IMR-90 (cell line): Measurements from ENCODE around the gene CTRB1. TPM values are rescaled to one million over a fixed set of nuclear protein-coding genes. Genes with fewer than 3 reads are reported as not detected.
"Not testable (repeated sequence)": the region's sequence is repeated elsewhere in the genome, so short reads cannot be mapped to it uniquely, and the experiment has no call there.

Source experiments
- ATAC-seq: fragments of 200-7000 bp; cut with Tn5 transposase; 2 replicates; pipeline ENCODE4 v1.9.1; 2020; ENCODE audit warnings: low read depth, mild to moderate bottlenecking, moderate library complexity
- BruUV-seq: library from RNA; stranded (reverse); fragments of 400-500 nt; replicated peaks from 2 replicates; lab custom pipeline; 2021; lab: Mats Ljungman, UMichigan
- CTCF ChIA-PET: fragments of 300-600 bp; formaldehyde crosslinking; extraction: SDS; loops from one replicate; lab custom pipeline; 2021; ENCODE audit warnings: antibody characterized with exemption; lab: Yijun Ruan, JAX
- POLR2A ChIA-PET: fragments of 300-600 bp; sonication (Branson Sonifier 250); formaldehyde crosslinking; loops from one replicate; lab custom pipeline; 2022; ENCODE audit warnings: antibody characterized with exemption; ENCODE audit not compliant: unreplicated experiment; lab: Charles Lee
- DNase-seq: peaks from one replicate; pipeline ENCODE4 v3.0.0; 2013
- H2AFZ ChIP-seq: replicated peaks from 2 replicates; pipeline ENCODE3; 2013; ENCODE audit warnings: low read length, mild to moderate bottlenecking; ENCODE audit not compliant: poor library complexity
- H2AK5ac ChIP-seq: 2 replicates; pipeline ENCODE4 v1.6.1; 2013; ENCODE audit warnings: low read depth, low read length, inconsistent platforms
- H2AK9ac ChIP-seq: replicated peaks from 2 replicates; pipeline ENCODE3; 2013; ENCODE audit warnings: mild to moderate bottlenecking, low read depth, low read length, moderate library complexity; ENCODE audit not compliant: poor library complexity
- H2BK120ac ChIP-seq: 2 replicates; pipeline ENCODE4 v1.6.1; 2013; ENCODE audit warnings: low read depth, low read length, inconsistent platforms
- H2BK15ac ChIP-seq: 3 replicates; pipeline ENCODE4 v1.6.1; 2013; ENCODE audit warnings: low read depth, low read length, inconsistent platforms
- H2BK20ac ChIP-seq: 2 replicates; pipeline ENCODE4 v1.6.1; 2013; ENCODE audit warnings: low read depth, mild to moderate bottlenecking, inconsistent platforms, low read length, moderate library complexity
- H2BK5ac ChIP-seq: 2 replicates; pipeline ENCODE4 v1.6.1; 2013; ENCODE audit warnings: mild to moderate bottlenecking, low read depth, low read length, inconsistent platforms; ENCODE audit not compliant: poor library complexity, severe bottlenecking
- H3K14ac ChIP-seq: replicated peaks from 2 replicates; pipeline ENCODE4 v1.6.1; 2013; ENCODE audit warnings: low read depth, low read length, inconsistent platforms
- H3K18ac ChIP-seq: 2 replicates; pipeline ENCODE4 v1.6.1; 2013; ENCODE audit warnings: low read depth, low read length, control low read depth
- H3K23ac ChIP-seq: 2 replicates; pipeline ENCODE4 v1.6.1; 2013; ENCODE audit warnings: low read depth, low read length, inconsistent platforms
- H3K27ac ChIP-seq: 2 replicates; pipeline ENCODE4 v1.5.1; 2013; ENCODE audit warnings: mild to moderate bottlenecking, control low read depth, low read length; ENCODE audit not compliant: insufficient read depth
- H3K27me3 ChIP-seq: 2 replicates; pipeline ENCODE4 v1.6.1; 2013; ENCODE audit warnings: low read length; ENCODE audit not compliant: control insufficient read depth, insufficient read depth
- H3K36me3 ChIP-seq: 2 replicates; pipeline ENCODE4 v1.6.1; 2013; ENCODE audit warnings: low read length, mixed read lengths; ENCODE audit not compliant: control insufficient read depth, insufficient read depth
- H3K4ac ChIP-seq: 2 replicates; pipeline ENCODE4 v1.6.1; 2013; ENCODE audit warnings: low read depth, low read length, inconsistent platforms
- H3K4me1 ChIP-seq: 2 replicates; pipeline ENCODE4 v1.6.1; 2013; ENCODE audit warnings: low read length, mixed read lengths; ENCODE audit not compliant: control insufficient read depth, insufficient read depth
- H3K4me2 ChIP-seq: 2 replicates; pipeline ENCODE4 v1.6.1; 2013; ENCODE audit warnings: low read depth, mild to moderate bottlenecking, control low read depth, low read length, moderate library complexity
- H3K4me3 ChIP-seq: 2 replicates; pipeline ENCODE4 v1.5.1; 2013; ENCODE audit warnings: low read depth, mild to moderate bottlenecking, control low read depth, low read length, moderate library complexity; ENCODE audit not compliant: insufficient read depth
- H3K56ac ChIP-seq: 2 replicates; pipeline ENCODE4 v1.6.1; 2013; ENCODE audit warnings: low read length, inconsistent platforms; ENCODE audit not compliant: insufficient read depth; ENCODE audit errors: extremely low read depth
- H3K79me1 ChIP-seq, 2 experiments: 2 replicates each; pipeline ENCODE4 v1.6.1; 2013; ENCODE audit warnings: low read length in 2 of 2, inconsistent platforms in 1 of 2, low read depth in 1 of 2
- H3K9ac ChIP-seq: 2 replicates; pipeline ENCODE4 v1.6.1; 2013; ENCODE audit warnings: low read depth, low read length, control low read depth
- H3K9me1 ChIP-seq: 2 replicates; pipeline ENCODE4 v1.6.1; 2013; ENCODE audit warnings: low read length, inconsistent platforms; ENCODE audit not compliant: insufficient read depth
- H3K9me3 ChIP-seq: 2 replicates; pipeline ENCODE4 v1.6.1; 2013; ENCODE audit warnings: low read length; ENCODE audit not compliant: control insufficient read depth, insufficient read depth
- H4K20me1 ChIP-seq: 2 replicates; pipeline ENCODE4 v1.6.1; 2013; ENCODE audit warnings: low read length, inconsistent platforms; ENCODE audit not compliant: insufficient read depth
- H4K5ac ChIP-seq: 2 replicates; pipeline ENCODE4 v1.6.1; 2013; ENCODE audit warnings: mild to moderate bottlenecking, low read depth, low read length, control low read depth
- H4K8ac ChIP-seq, 2 experiments: 2 replicates each; pipeline ENCODE4 v1.6.1; 2013; ENCODE audit warnings: low read depth in 2 of 2, low read length in 2 of 2, control low read depth in 1 of 2, inconsistent platforms in 1 of 2
- H4K91ac ChIP-seq: 2 replicates; pipeline ENCODE4 v1.6.1; 2013; ENCODE audit warnings: low read depth, low read length, inconsistent platforms; ENCODE audit not compliant: insufficient read depth
- MAZ ChIP-seq: IDR thresholded peaks from 2 replicates; pipeline ENCODE4 v1.6.1; 2012; ENCODE audit warnings: low read depth, mild to moderate bottlenecking, low read length, improper control_type of control experiment, moderate library complexity, borderline replicate concordance
- SMC3 ChIP-seq: fragments of 150-350 bp; IDR thresholded peaks from 2 replicates; pipeline ENCODE4 v1.6.1; 2016; ENCODE audit warnings: low read depth, mild to moderate bottlenecking, antibody characterized with exemption, low read length, moderate library complexity
- WGBS, 2 experiments: methylation state at CpG; one replicate each; pipeline versions ENCODE4 v1.1.5 to v1.1.7; 2013; ENCODE audit warnings: missing lambda C conversion rate in 2 of 2; ENCODE audit not compliant: insufficient read length in 1 of 2; ENCODE audit errors: extremely low coverage in 2 of 2; 5-methylcytosine and 5-hydroxymethylcytosine counted together
- dilution Hi-C: fragments of 300-500 bp; cut with HindIII; formaldehyde crosslinking; loops from one replicate; pipeline ENCODE4 v1.14.3; 2018; ENCODE audit warnings: low sequenced_read_pairs; ENCODE audit not compliant: unreplicated experiment
- in situ Hi-C: fragments of 300-500 bp; cut with MboI; formaldehyde crosslinking; loops from 3 replicates; pipeline ENCODE4 v1.14.3; 2019; ENCODE audit warnings: low sequenced_read_pairs, inconsistent platforms, mixed read lengths
- intact Hi-C: fragments of 100-400 bp; cut with micrococcal nuclease; formaldehyde crosslinking; loops from 2 replicates; pipeline ENCODE4 v1.10.0; 2022
- polyA plus RNA-seq, 3 experiments: library from polyadenylated mRNA; depleted of rRNA; stranded (reverse); fragments of >200 nt; gene quantifications; 2 replicates each; pipeline ENCODE4 v1.2.3, GENCODE V29; 2012; ENCODE audit warnings: low replicate concordance in 1 of 3
- total RNA-seq: library from RNA; depleted of rRNA; stranded (reverse); fragments of >200 nt; gene quantifications from 2 replicates; pipeline ENCODE4 v1.2.3, GENCODE V29; 2012
- TF ChIP-seq, protein P1 (sequence below): conservative IDR thresholded peaks from 2 replicates; pipeline ENCODE4 v1.5.1; 2012; ENCODE audit warnings: mild to moderate bottlenecking, low read depth, low read length, improper control_type of control experiment

CTRB1 gene
- total and polyA plus RNA-seq, 2 of the 4 experiments (the other 2 are of a cell fraction): not detected

DNA sequence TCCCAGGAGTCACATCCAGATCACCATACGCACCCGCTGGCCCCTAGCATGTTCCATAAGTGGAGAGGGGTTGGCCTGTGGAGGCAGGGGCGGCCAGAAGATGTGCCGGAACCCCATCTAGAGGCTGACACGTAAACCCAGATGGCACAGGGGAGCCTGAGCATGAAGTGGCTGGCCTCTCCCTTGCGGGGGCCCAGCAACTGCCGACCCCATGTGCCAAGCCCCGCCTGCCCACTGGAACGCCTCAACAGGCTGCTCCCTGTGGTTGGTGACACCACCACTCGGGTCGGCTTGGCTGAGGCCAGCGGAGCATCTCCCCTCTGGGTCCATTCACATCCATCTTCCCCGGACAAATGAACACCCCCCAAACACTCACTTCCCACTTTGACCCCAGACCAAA is 23.2 kb downstream of the CTRB1 start:
- no peaks in the 10 kb centered on the region for H3K27me3 ChIP-seq
- BruUV-seq: no TSS peak
- H3K4me3 ChIP-seq: no peak overlapping the region
- ChIA-PET POLR2A (no interaction called here), CTCF (no interaction called here)
- DNase-seq: no peak
- no peak overlapping the region for H3K9ac ChIP-seq
- no peak overlapping the region for H2BK120ac ChIP-seq
- no peak overlapping the region for H4K91ac ChIP-seq
- H3K56ac ChIP-seq: no peak overlapping the region
- H4K20me1 ChIP-seq: peaks cover 79% of the 10 kb centered on the region
- dilution Hi-C loops (no loop called here), intact Hi-C loops (no loop called here), in situ Hi-C loops (no loop called here)
- peak overlapping the region; percentile 37 for H3K4ac ChIP-seq
- H3K27ac ChIP-seq: peak overlapping the region; percentile 10; the same call in 1 of the 2 replicates
- no peak overlapping the region for H2AK9ac ChIP-seq
- WGBS, 2 experiments: 92% methylated on average over 4 of the region's 13 CpGs; no CpG with 5 or more reads in 1 of the 2 experiments
- H3K9me3 ChIP-seq: no peaks in the 10 kb centered on the region
- H3K4me2 ChIP-seq: no peak overlapping the region
- no peak for ATAC-seq
- H3K23ac ChIP-seq: no peak overlapping the region
- no peak overlapping the region for H4K5ac ChIP-seq
- no peak overlapping the region for H2BK15ac ChIP-seq
- H3K18ac ChIP-seq: no peak overlapping the region
- H3K14ac ChIP-seq: no peak overlapping the region
- no peak overlapping the region; a peak in 1 of 4 replicates for H4K8ac ChIP-seq
- TF ChIP-seq, protein P1, sequence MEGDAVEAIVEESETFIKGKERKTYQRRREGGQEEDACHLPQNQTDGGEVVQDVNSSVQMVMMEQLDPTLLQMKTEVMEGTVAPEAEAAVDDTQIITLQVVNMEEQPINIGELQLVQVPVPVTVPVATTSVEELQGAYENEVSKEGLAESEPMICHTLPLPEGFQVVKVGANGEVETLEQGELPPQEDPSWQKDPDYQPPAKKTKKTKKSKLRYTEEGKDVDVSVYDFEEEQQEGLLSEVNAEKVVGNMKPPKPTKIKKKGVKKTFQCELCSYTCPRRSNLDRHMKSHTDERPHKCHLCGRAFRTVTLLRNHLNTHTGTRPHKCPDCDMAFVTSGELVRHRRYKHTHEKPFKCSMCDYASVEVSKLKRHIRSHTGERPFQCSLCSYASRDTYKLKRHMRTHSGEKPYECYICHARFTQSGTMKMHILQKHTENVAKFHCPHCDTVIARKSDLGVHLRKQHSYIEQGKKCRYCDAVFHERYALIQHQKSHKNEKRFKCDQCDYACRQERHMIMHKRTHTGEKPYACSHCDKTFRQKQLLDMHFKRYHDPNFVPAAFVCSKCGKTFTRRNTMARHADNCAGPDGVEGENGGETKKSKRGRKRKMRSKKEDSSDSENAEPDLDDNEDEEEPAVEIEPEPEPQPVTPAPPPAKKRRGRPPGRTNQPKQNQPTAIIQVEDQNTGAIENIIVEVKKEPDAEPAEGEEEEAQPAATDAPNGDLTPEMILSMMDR: no peak
- TF ChIP-seq SMC3: no peak
- no peak for TF ChIP-seq MAZ
- peaks cover 40% of the 10 kb centered on the region for H3K36me3 ChIP-seq
- peaks cover 52% of the 10 kb centered on the region for H3K4me1 ChIP-seq
- no peak overlapping the region for H2BK5ac ChIP-seq
- H2AFZ ChIP-seq: no peak overlapping the region
- peak overlapping the region; percentile 23; the same call in 1 of the 2 replicates for H2AK5ac ChIP-seq
- peaks cover 8 to 56% of the 10 kb centered on the region in 2 experiments; a peak in 3 of 4 replicates for H3K79me1 ChIP-seq
- H2BK20ac ChIP-seq: no peak overlapping the region
- peaks cover 24% of the 10 kb centered on the region for H3K9me1 ChIP-seq

DNA sequence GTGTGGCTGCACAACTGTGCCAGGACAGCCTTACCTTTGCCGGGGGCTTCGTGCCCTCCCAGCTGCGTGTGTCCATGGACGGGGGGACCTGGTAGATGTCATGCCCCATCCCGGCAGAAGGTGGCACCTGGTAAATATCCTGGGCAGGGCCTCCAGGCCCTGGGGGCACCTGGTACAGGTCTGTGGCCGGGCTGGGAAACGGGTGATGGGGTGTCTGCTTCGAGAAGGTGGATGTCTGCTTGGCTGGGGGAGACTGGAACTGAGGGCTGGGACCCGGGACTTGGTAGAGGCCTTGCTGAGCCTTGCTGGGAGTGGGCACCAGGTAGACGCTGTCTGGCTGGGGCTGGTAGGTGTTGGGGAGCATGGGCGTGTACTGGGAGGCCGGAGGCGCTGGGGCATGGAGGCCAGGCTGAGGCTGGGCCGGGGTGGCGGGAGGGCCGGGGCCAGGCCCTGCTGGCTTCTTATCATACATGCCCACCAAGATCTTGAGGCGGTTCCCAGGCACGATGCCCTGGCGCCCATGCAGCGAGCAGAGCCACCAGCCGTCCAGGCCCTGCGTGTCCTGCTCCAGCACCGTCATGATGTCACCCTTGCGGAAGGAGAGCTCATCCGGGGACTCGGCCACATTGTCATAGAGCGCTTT is 23.8 kb downstream of the CTRB1 start:
- H2BK15ac ChIP-seq, H3K27me3 ChIP-seq, H3K4me2 ChIP-seq, H3K9me3 ChIP-seq, H2BK120ac ChIP-seq, DNase-seq, H3K23ac ChIP-seq, H3K9ac ChIP-seq, H2AFZ ChIP-seq, dilution Hi-C loops, intact Hi-C loops, in situ Hi-C loops, H4K5ac ChIP-seq, H3K27ac ChIP-seq, H2AK9ac ChIP-seq, ATAC-seq, H2BK5ac ChIP-seq, POLR2A ChIA-PET, H3K4me3 ChIP-seq, H3K56ac ChIP-seq, H2BK20ac ChIP-seq, CTCF ChIA-PET, H3K18ac ChIP-seq: not testable (repeated sequence)
- H3K9me1 ChIP-seq: peaks cover 26% of the 10 kb centered on the region
- H3K79me1 ChIP-seq: peaks cover 8 to 57% of the 10 kb centered on the region in 2 experiments; a peak in 3 of 4 replicates
- H3K4ac ChIP-seq: peak overlapping the region; percentile 37
- TSS peak; percentile 10 for BruUV-seq
- 0 out of 2 replicates have a peak overlapping the region, but pooled peaks have one; percentile 11 for H4K91ac ChIP-seq
- H4K8ac ChIP-seq: peak overlapping the region in 1 of 2 experiments; percentile 21; a peak in 1 of 4 replicates
- H2AK5ac ChIP-seq: peak overlapping the region; percentile 57
- peaks cover 57% of the 10 kb centered on the region for H3K4me1 ChIP-seq
- H3K36me3 ChIP-seq: peaks cover 39% of the 10 kb centered on the region
- WGBS, 2 experiments: 98% methylated on average over 7 of the region's 27 CpGs; no CpG with 5 or more reads in 1 of the 2 experiments
- H3K14ac ChIP-seq: peak overlapping the region; percentile 17; the same call in 1 of the 2 replicates
- H4K20me1 ChIP-seq: peaks cover 79% of the 10 kb centered on the region
